Neural cell (in vitro differentiated cells): ENCODE results near the gene ITK.

ENCODE experiments used
- CTCF ChIP-seq: fragments of 450-650 bp; IDR thresholded peaks from 2 replicates; pipeline ENCODE4 v1.5.1; 2014; ENCODE audit warnings: antibody characterized with exemption, mild to moderate bottlenecking, moderate library complexity; ENCODE audit not compliant: poor library complexity, severe bottlenecking
- EP300 ChIP-seq: fragments of 450-650 bp; conservative IDR thresholded peaks from 2 replicates; pipeline ENCODE4 v1.6.1; 2014; ENCODE audit warnings: antibody characterized with exemption, mild to moderate bottlenecking, moderate library complexity; ENCODE audit not compliant: poor library complexity, severe bottlenecking
- EZH2 ChIP-seq: fragments of 200-600, 300-800 bp; shearing (Covaris generic), sonication (generic); IDR thresholded peaks from 2 replicates; pipeline ENCODE4 v1.6.1; 2014; ENCODE audit warnings: antibody characterized with exemption, low read length, borderline replicate concordance, mild to moderate bottlenecking; ENCODE audit not compliant: insufficient read depth, poor library complexity, severe bottlenecking
- POLR2AphosphoS5 ChIP-seq: IDR thresholded peaks from 2 replicates; pipeline ENCODE4 v1.6.1; 2012
- REST ChIP-seq: IDR thresholded peaks from 2 replicates; pipeline ENCODE4 v1.6.1; 2012; ENCODE audit warnings: borderline replicate concordance

- TF ChIP-seq EZH2 (no peak), CTCF (no peak), REST (no peak), POLR2AphosphoS5 (no peak), EP300 (no peak)
These were observed 13.4 kb upstream of the ITK start for GRCh38 chr5:157167214-157167621.
